Small intestine (tissue), 7 donors: ENCODE measurements around the gene IMPDH1. TPM values are rescaled to one million over a fixed set of nuclear protein-coding genes. Genes with fewer than 3 reads are reported as not detected.

Experiments
- DNase-seq, 2 donors: peaks; one replicate each; pipeline versions ENCODE4 v3.0.0 to v3.0.0-alpha.2; 2013
- FAIRE-seq: peaks from 2 replicates; lab custom pipeline; 2012; peaks lifted over from hg19 to GRCh38; lab: Jason Lieb, UNC
- H3K27ac ChIP-seq, 3 donors: one replicate each; pipeline ENCODE4 v1.5.1; 2013; ENCODE audit warnings: low read length in 2 of 3, mild to moderate bottlenecking in 2 of 3, control low read depth in 1 of 3, inconsistent platforms in 1 of 3, low read depth in 1 of 3, moderate library complexity in 1 of 3
- H3K27me3 ChIP-seq, 3 donors: one replicate each; pipeline ENCODE4 v1.6.1; 2013; ENCODE audit warnings: low read length in 3 of 3, inconsistent platforms in 1 of 3; ENCODE audit not compliant: control insufficient read depth in 3 of 3, insufficient read depth in 3 of 3
- H3K36me3 ChIP-seq, 3 donors: one replicate each; pipeline ENCODE4 v1.6.1; 2013; ENCODE audit warnings: low read length in 3 of 3, inconsistent platforms in 1 of 3, low read depth in 1 of 3, mild to moderate bottlenecking in 1 of 3, moderate library complexity in 1 of 3; ENCODE audit not compliant: control insufficient read depth in 3 of 3, insufficient read depth in 2 of 3
- H3K4me1 ChIP-seq, 3 donors: one replicate each; pipeline ENCODE4 v1.6.1; 2013; ENCODE audit warnings: low read length in 2 of 3, inconsistent platforms in 1 of 3, low read depth in 1 of 3, mild to moderate bottlenecking in 1 of 3, moderate library complexity in 1 of 3; ENCODE audit not compliant: control insufficient read depth in 3 of 3, insufficient read depth in 2 of 3
- H3K4me3 ChIP-seq, 3 donors: one replicate each; pipeline ENCODE4 v1.5.1; 2013; ENCODE audit warnings: low read length in 3 of 3, control low read depth in 1 of 3, inconsistent platforms in 1 of 3, low read depth in 1 of 3, mild to moderate bottlenecking in 1 of 3, moderate library complexity in 1 of 3
- H3K9me3 ChIP-seq, 2 donors: one replicate each; pipeline ENCODE4 v1.6.1; 2013; ENCODE audit warnings: low read depth in 1 of 2, low read length in 1 of 2; ENCODE audit not compliant: control insufficient read depth in 2 of 2, insufficient read depth in 1 of 2
- WGBS, 3 donors: extraction: QIAGEN DNeasy Blood & Tissue Kit; methylation state at CpG; one replicate each; pipeline ENCODE4 v1.1.7; 2013; 5-methylcytosine and 5-hydroxymethylcytosine counted together
- polyA plus RNA-seq, 4 donors: library from polyadenylated mRNA; stranded (reverse) in 3 of 4; unstranded in 1 of 4; fragments of 200-250 nt in 3 of 4; fragments of 120-200 nt in 1 of 4; gene quantifications; one replicate each; pipeline versions ENCODE4 v1.2.1 to v1.2.3, GENCODE V29; 2013
- donor health status: healthy with polysubstance abuse.
- donor health status: control.
- donor health status: control.
- donor health status: Bipolar disorder and iron deficiency.
- donor health status: healthy.

The IMPDH1 gene
- polyA plus RNA-seq, 4 donors: 4.5 to 19.0 (median 10.9) TPM

GRCh38 chr7:128425850-128426249 is 16.1 kb upstream of the IMPDH1 start:
- Histone ChIP-seq H3K27ac (no peak overlapping the region), H3K27me3 (no peaks in the 10 kb centered on the region), H3K4me3 (no peak overlapping the region), H3K9me3 (no peaks in the 10 kb centered on the region), H3K36me3 (no peaks in the 10 kb centered on the region), H3K4me1 (peaks cover 0 to 4% (median 0%) of the 10 kb centered on the region in 3 donors)
- WGBS, 3 donors: 27 to 40% (median 35%) methylated on average over 4 of the region's 4 CpGs
- FAIRE-seq: no peak
- DNase-seq: peak; percentile 62 to 77

GRCh38 chr7:128424686-128425275 is 15.0 kb upstream of the IMPDH1 start:
- no peak overlapping the region for H3K27ac ChIP-seq
- WGBS, 3 donors: 26 to 59% (median 42%) methylated on average over 1 of the region's 1 CpG
- no peaks in the 10 kb centered on the region for H3K9me3 ChIP-seq
- peaks cover 0 to 7% (median 0%) of the 10 kb centered on the region in 3 donors for H3K4me1 ChIP-seq
- no peaks in the 10 kb centered on the region for H3K36me3 ChIP-seq
- DNase-seq (no peak), FAIRE-seq (no peak)
- H3K27me3 ChIP-seq: no peaks in the 10 kb centered on the region
- H3K4me3 ChIP-seq: no peak overlapping the region

GRCh38 chr7:128422842-128423241 is 13.1 kb upstream of the IMPDH1 start:
- H3K9me3 ChIP-seq: no peaks in the 10 kb centered on the region
- WGBS, 3 donors: 80 to 94% (median 86%) methylated on average over 3 of the region's 3 CpGs
- peaks cover 0 to 7% (median 0%) of the 10 kb centered on the region in 3 donors for H3K4me1 ChIP-seq
- no peak for FAIRE-seq
- H3K27ac ChIP-seq: no peak overlapping the region
- H3K36me3 ChIP-seq: no peaks in the 10 kb centered on the region
- no peak overlapping the region for H3K4me3 ChIP-seq
- no peak for DNase-seq
- H3K27me3 ChIP-seq: no peaks in the 10 kb centered on the region

- H3K4me1 ChIP-seq: peaks cover 0 to 7% (median 0%) of the 10 kb centered on the region in 3 donors
- no peaks in the 10 kb centered on the region for H3K36me3 ChIP-seq
- H3K27me3 ChIP-seq: no peaks in the 10 kb centered on the region
- no peak for FAIRE-seq
- H3K27ac ChIP-seq: no peak overlapping the region
- H3K4me3 ChIP-seq: no peak overlapping the region
- H3K9me3 ChIP-seq: no peaks in the 10 kb centered on the region
- WGBS, 3 donors: 63 to 87% (median 86%) methylated on average over 1 of the region's 1 CpG
- DNase-seq: no peak
Measured at GRCh38 chr7:128422037-128422436, 12.3 kb upstream of the IMPDH1 start.

GRCh38 chr7:128421384-128421783 is 11.6 kb upstream of the IMPDH1 start:
- WGBS, 3 donors: 86 to 92% methylated on average over 1 of the region's 1 CpG; no CpG with 5 or more reads in 1 of the 3 donors
- H3K4me1 ChIP-seq: peaks cover 0 to 7% (median 0%) of the 10 kb centered on the region in 3 donors
- DNase-seq: no peak

GRCh38 chr7:128420773-128421172 is 11.0 kb upstream of the IMPDH1 start:
- Histone ChIP-seq H3K9me3 (no peaks in the 10 kb centered on the region), H3K27ac (no peak overlapping the region), H3K36me3 (no peaks in the 10 kb centered on the region), H3K4me3 (no peak overlapping the region), H3K4me1 (peaks cover 0 to 7% (median 0%) of the 10 kb centered on the region in 3 donors), H3K27me3 (no peaks in the 10 kb centered on the region)
- FAIRE-seq: no peak
- DNase-seq: no peak
- WGBS, 3 donors: 82 to 84% (median 84%) methylated on average over 1 of the region's 1 CpG

More at GRCh38 chr7:128421384-128421783, 11.6 kb upstream of the IMPDH1 start:
- Histone ChIP-seq H3K36me3 (no peaks in the 10 kb centered on the region), H3K27me3 (no peaks in the 10 kb centered on the region), H3K9me3 (no peaks in the 10 kb centered on the region), H3K27ac (no peak overlapping the region), H3K4me3 (no peak overlapping the region)
- FAIRE-seq: no peak

- peaks cover 0 to 5% (median 0%) of the 10 kb centered on the region in 3 donors for H3K27me3 ChIP-seq
- H3K27ac ChIP-seq: no peak overlapping the region
- 90 to 98% (median 93%) methylated on average over 7 of the region's 7 CpGs for WGBS, 3 donors
- no peaks in the 10 kb centered on the region for H3K9me3 ChIP-seq
- FAIRE-seq (no peak), DNase-seq (no peak)
- peaks cover 0 to 7% (median 0%) of the 10 kb centered on the region in 3 donors for H3K4me1 ChIP-seq
- H3K4me3 ChIP-seq: no peak overlapping the region
- H3K36me3 ChIP-seq: no peaks in the 10 kb centered on the region
Measured at GRCh38 chr7:128419257-128419656, 9.5 kb upstream of the IMPDH1 start.

GRCh38 chr7:128417071-128417470 is 7.3 kb upstream of the IMPDH1 start:
- Histone ChIP-seq H3K4me1 (peaks cover 0 to 7% (median 0%) of the 10 kb centered on the region in 3 donors), H3K36me3 (no peaks in the 10 kb centered on the region), H3K27me3 (peaks cover 0 to 11% (median 0%) of the 10 kb centered on the region in 3 donors), H3K4me3 (no peak overlapping the region), H3K27ac (no peak overlapping the region), H3K9me3 (peaks cover 0 to 8% of the 10 kb centered on the region in 2 donors)
- DNase-seq: no peak
- FAIRE-seq: no peak
- WGBS, 3 donors: 84 to 93% (median 86%) methylated on average over 3 of the region's 3 CpGs
